Tibial nerve (tissue), 4 donors: ENCODE data around the gene C4BPA. TPM values are rescaled to one million over a fixed set of nuclear protein-coding genes. Genes with fewer than 3 reads are reported as not detected.

ENCODE experiments used
- DNase-seq, 2 donors: peaks; one replicate each; pipeline ENCODE4 v3.0.0-alpha.2; 2019; ENCODE audit warnings: low spot score in 2 of 2
- H3K27ac ChIP-seq, 4 donors: fragments of 200-600 bp; sonication (generic) in 3 of 4; one replicate each; pipeline ENCODE4 v1.5.1; 2017 to 2019; ENCODE audit warnings: mild to moderate bottlenecking in 1 of 4
- H3K27me3 ChIP-seq, 2 donors: fragments of 200-600 bp; sonication (generic) in 1 of 2; one replicate each; pipeline versions ENCODE4 v1.5.1 to v1.6.0; 2017 to 2019
- H3K36me3 ChIP-seq, 3 donors: fragments of 200-600 bp; sonication (generic); one replicate each; pipeline ENCODE4 v1.5.1; 2018 to 2019
- H3K4me1 ChIP-seq, 4 donors: fragments of 200-600 bp; sonication (generic) in 3 of 4; one replicate each; pipeline ENCODE4 v1.5.1; 2017 to 2019
- H3K4me3 ChIP-seq, 4 donors: fragments of 200-600 bp; sonication (generic) in 3 of 4; one replicate each; pipeline ENCODE4 v1.5.1; 2017 to 2019; ENCODE audit warnings: mild to moderate bottlenecking in 1 of 4, moderate library complexity in 1 of 4
- H3K9me3 ChIP-seq, 4 donors: fragments of 200-600 bp; sonication (generic) in 3 of 4; one replicate each; pipeline ENCODE4 v1.5.1; 2017 to 2019
- EP300 ChIP-seq, 2 donors: sonication (generic); formaldehyde crosslinking; IDR thresholded peaks; one replicate each; pipeline ENCODE4 v1.6.1; 2017; ENCODE audit warnings: antibody characterized with exemption in 2 of 2, mild to moderate bottlenecking in 1 of 2
- POLR2A ChIP-seq, 2 donors: fragments of 450-650 bp; IDR thresholded peaks; one replicate each; pipeline ENCODE4 v1.6.1; 2017; ENCODE audit warnings: antibody characterized with exemption in 2 of 2, mild to moderate bottlenecking in 2 of 2, moderate library complexity in 2 of 2
- WGBS, 2 donors: methylation state at CpG; one replicate each; pipeline ENCODE4 v1.1.5; 2018; 5-methylcytosine and 5-hydroxymethylcytosine counted together
- total RNA-seq, 4 donors: library from RNA; depleted of rRNA; stranded (reverse); fragments of >200 nt; gene quantifications; one replicate each; pipeline ENCODE4 v1.1.0, GENCODE V29; 2016
- TF ChIP-seq, protein P1 (sequence below), 5 experiments: fragments of 200-600 bp in 3 of 5; fragments of 450-650 bp in 2 of 5; sonication (generic) in 3 of 5; IDR thresholded peaks; one replicate each; pipeline ENCODE4 v1.5.1; 2016 to 2019; ENCODE audit warnings: antibody characterized with exemption in 5 of 5, mild to moderate bottlenecking in 3 of 5, moderate library complexity in 2 of 5

C4BPA gene
- total RNA-seq, 4 donors from 2014 or later, result not detected

DNA sequence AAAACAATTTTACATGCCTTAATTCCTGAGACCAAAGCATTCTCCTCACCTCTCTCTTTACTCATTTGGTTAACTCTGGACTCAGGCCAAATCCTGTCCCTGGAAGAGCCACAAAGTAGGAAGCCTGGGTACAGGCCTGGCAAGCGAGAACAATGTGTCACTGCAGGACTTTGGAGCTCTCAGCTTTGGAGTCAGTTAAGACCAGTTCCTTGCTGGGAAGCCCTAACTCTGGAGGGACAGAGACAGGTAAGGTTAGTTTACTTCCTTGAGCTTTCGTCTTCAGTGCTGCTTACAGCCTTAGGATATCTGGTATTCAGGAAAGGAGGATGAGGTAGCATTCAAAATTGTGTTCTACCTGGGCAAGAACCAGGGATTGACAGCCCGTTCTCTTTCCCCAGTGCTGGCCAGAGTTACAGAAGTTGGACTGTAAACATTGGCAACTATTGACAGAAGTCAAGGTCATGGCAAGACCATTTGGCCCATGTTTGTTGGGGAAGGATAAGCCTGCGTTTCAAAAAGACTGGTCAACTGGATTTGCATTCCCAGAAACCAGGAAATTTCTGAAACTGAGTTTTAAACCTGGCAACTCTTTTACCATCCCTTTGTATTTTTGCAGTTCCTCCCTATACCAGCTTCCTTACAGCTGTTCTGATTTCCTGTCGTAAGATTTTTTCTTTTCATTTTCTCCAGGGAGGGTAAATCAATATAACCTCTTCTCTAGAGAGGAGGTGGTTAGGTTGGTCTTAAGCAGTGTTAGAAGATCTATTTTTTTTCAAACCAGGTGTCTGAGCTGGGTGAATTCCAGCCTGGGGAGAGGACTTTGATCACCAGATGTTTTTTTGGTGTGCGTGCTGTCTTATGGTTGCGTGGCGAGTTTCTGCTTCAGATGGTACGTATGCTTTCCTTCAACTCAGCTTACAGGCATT, 15.1 kb upstream of the C4BPA start, which contains the start of gene C4BPB:
Gene C4BPB, plus strand, starts transcription at position 160 of the 926 bp plus-strand sequence. Its CDS starts 672 bp downstream, at position 832.
- no peaks in the 10 kb centered on the region for H3K9me3 ChIP-seq
- H3K4me1 ChIP-seq, result peaks cover 0 to 8% (median 2%) of the 10 kb centered on the region in 4 donors
- TF ChIP-seq POLR2A (IDR thresholded peaks at IDR 0.05), result no peak
- no peak for TF ChIP-seq EP300 (IDR thresholded peaks at IDR 0.05)
- TF ChIP-seq, protein P1, sequence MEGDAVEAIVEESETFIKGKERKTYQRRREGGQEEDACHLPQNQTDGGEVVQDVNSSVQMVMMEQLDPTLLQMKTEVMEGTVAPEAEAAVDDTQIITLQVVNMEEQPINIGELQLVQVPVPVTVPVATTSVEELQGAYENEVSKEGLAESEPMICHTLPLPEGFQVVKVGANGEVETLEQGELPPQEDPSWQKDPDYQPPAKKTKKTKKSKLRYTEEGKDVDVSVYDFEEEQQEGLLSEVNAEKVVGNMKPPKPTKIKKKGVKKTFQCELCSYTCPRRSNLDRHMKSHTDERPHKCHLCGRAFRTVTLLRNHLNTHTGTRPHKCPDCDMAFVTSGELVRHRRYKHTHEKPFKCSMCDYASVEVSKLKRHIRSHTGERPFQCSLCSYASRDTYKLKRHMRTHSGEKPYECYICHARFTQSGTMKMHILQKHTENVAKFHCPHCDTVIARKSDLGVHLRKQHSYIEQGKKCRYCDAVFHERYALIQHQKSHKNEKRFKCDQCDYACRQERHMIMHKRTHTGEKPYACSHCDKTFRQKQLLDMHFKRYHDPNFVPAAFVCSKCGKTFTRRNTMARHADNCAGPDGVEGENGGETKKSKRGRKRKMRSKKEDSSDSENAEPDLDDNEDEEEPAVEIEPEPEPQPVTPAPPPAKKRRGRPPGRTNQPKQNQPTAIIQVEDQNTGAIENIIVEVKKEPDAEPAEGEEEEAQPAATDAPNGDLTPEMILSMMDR (IDR thresholded peaks at IDR 0.05), result no peak
- no peak for DNase-seq
- H3K27ac ChIP-seq, result no peak within 1 kb of the TSS
- no peaks in the 10 kb centered on the region for H3K27me3 ChIP-seq
- no peaks in the 10 kb centered on the region for H3K36me3 ChIP-seq
- WGBS, 2 donors, result 74 to 86% methylated on average over 9 of the region's 9 CpGs
- H3K4me3 ChIP-seq, result no peak within 1 kb of the TSS

GRCh38 chr1:207089627-207090355, 14.2 kb upstream of the C4BPA start:
- H3K27ac ChIP-seq, result no peak overlapping the region
- H3K4me3 ChIP-seq, result no peak overlapping the region

GRCh38 chr1:207091200-207091908, 12.7 kb upstream of the C4BPA start:
- Histone ChIP-seq H3K27me3 (no peaks in the 10 kb centered on the region), H3K4me1 (no peaks in the 10 kb centered on the region), H3K27ac (no peak overlapping the region), H3K4me3 (no peak overlapping the region), H3K9me3 (no peaks in the 10 kb centered on the region), H3K36me3 (no peaks in the 10 kb centered on the region)
- no peak for DNase-seq
- WGBS, 2 donors, result 78 to 83% methylated on average over 4 of the region's 4 CpGs
- TF ChIP-seq EP300 (IDR thresholded peaks at IDR 0.05) (no peak), POLR2A (IDR thresholded peaks at IDR 0.05) (no peak)
- TF ChIP-seq, protein P1 (IDR thresholded peaks at IDR 0.05), result no peak

More at GRCh38 chr1:207089627-207090355, 14.2 kb upstream of the C4BPA start:
- DNase-seq, result no peak
- Histone ChIP-seq H3K27me3 (no peaks in the 10 kb centered on the region), H3K4me1 (peaks cover 0 to 2% (median 0%) of the 10 kb centered on the region in 4 donors), H3K9me3 (no peaks in the 10 kb centered on the region), H3K36me3 (no peaks in the 10 kb centered on the region)
- TF ChIP-seq POLR2A (IDR thresholded peaks at IDR 0.05) (no peak), EP300 (IDR thresholded peaks at IDR 0.05) (no peak)
- TF ChIP-seq, protein P1 (IDR thresholded peaks at IDR 0.05), result no peak
- WGBS, 2 donors, result 94 to 95% methylated on average over 17 of the region's 17 CpGs

GRCh38 chr1:207093944-207094343, 10.1 kb upstream of the C4BPA start:
- Histone ChIP-seq H3K36me3 (no peaks in the 10 kb centered on the region), H3K27ac (no peak overlapping the region), H3K4me1 (no peaks in the 10 kb centered on the region), H3K27me3 (no peaks in the 10 kb centered on the region), H3K9me3 (no peaks in the 10 kb centered on the region), H3K4me3 (no peak overlapping the region)
- DNase-seq, result no peak
- TF ChIP-seq, protein P1 (IDR thresholded peaks at IDR 0.05), result no peak
- TF ChIP-seq POLR2A (IDR thresholded peaks at IDR 0.05) (no peak), EP300 (IDR thresholded peaks at IDR 0.05) (no peak)
- WGBS, 2 donors, result 53% methylated on average over 2 of the region's 2 CpGs
